Femur (tissue), 1 donor: Measurements from ENCODE around the gene SLC15A1.

Experiments
- DNase-seq: peaks from one replicate; pipeline ENCODE4 v3.0.0-alpha.2; 2017

The SLC15A1 gene

GRCh38 chr13:98690348-98691022 lies 62.0 kb downstream of the SLC15A1 start:
- DNase-seq, result no peak

DNA sequence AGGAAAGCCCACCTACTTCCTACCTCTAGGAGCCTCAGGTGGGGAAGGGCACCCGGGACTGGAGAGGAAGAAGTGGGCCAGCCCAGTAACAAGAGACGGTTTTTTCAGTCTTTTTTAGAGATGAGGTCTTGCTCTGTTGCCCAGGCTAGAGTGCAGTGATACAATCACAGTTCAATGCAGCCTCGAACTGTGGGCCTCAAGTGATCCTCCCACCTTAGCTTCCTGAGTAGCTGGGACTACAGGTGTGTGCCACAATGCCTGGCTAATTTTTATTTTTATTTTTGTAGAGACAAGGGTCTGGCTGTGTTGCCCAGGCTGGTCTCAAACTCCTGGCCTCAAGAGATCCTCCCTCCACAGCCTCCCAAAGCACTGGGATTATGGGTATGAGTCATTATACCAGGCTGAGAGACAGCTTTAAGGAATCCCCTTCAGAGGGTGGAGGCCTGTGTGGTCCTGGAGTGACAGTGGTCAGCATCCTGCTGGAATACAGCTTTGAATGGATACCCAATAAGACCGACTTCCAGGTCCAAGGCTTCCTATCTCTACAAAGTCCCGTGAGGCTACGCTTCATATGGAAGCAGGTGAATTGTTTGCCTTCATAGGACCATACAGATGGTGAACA lies 63.0 kb downstream of the SLC15A1 start:
- no peak for DNase-seq

DNA sequence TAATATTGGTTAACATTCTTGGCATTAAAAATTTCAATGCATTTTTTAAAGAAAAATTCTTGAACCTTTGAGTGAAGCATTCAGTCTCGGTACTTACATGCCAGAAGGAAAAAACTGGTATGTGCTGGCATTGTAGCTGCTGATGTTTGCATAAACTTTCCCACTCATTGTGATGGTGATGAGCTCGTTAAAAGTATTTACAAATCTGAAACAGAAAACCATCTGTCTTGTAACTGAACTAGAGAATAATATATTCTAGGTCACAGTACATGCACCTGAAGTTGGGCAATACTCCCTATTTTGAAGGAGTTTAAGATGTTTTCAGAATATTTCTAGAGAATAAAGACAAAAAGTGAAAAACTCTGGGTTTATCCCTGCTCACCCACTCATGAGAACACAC lies 64.1 kb downstream of the SLC15A1 start:
- no peak for DNase-seq

DNA sequence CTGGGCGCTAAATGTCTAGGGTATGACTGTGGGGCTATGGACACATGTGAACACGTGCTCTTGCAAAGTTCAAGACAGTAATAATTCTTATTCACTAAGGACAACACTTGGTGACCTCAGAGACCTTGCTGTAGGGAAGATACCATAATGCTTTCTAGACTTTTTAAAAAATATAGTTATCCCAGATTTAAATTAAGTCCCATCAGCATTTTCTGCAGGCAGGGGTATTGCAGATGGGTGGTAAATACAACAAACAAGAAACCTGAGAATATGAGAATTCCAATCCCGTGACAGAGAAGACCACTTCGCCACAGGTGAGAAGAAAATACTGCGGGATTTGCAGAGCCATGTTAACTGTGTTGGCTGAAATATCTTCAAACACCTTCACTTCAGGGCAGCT lies 65.2 kb downstream of the SLC15A1 start:
- no peak for DNase-seq

GRCh38 chr13:98686270-98686669 lies 66.2 kb downstream of the SLC15A1 start:
- no peak for DNase-seq

DNA sequence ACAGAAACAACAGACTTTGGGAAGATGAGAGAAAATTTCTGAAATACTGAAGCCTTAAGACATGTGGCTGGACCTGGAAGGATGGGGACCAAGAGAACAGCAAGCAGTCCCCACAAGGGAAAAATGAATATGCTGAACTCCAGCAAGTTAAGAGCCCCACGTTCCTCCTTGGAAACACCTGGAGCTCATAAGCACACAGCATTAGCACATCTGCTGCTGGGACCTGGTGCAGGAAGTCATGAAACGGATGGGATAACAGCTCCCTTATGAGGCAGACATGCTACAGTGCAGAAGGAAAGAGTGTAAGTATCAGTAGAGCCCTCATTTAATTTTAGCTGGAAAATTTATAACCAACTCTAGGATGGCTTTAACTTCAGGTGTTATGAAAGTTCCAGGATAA lies 67.3 kb downstream of the SLC15A1 start:
- DNase-seq, result peak; percentile 50

DNA sequence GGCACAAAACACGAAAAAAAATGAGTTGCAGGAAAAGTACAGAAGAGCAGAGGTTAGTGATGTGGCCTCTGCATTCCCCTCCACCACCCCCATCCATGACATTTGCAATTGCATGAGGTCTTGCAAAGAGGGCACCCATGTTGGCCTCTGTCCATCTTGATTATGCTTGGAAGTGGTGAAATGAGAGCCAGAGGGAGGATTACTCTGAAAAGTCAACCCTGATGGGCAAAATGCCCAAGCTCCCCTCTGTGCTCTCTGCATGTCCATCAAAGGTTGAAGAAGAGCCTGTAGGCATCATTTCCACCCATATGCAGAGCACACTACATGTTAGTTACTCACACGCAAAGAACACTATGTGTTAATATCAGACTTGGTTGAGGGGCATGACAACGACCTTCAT lies 71.4 kb downstream of the SLC15A1 start:
- no peak for DNase-seq

- DNase-seq, result no peak
Measured at GRCh38 chr13:98678741-98679140, 73.7 kb downstream of the SLC15A1 start.

GRCh38 chr13:98677398-98677797 lies 75.1 kb downstream of the SLC15A1 start:
- DNase-seq, result no peak

- no peak for DNase-seq
Measured at GRCh38 chr13:98676239-98676638, 76.2 kb downstream of the SLC15A1 start.

- no peak for DNase-seq
Measured at GRCh38 chr13:98675837-98676236, 76.6 kb downstream of the SLC15A1 start.

- no peak for DNase-seq
Measured at GRCh38 chr13:98675066-98675465, 77.4 kb downstream of the SLC15A1 start.

- peak; percentile 78 for DNase-seq
Measured at GRCh38 chr13:98672947-98673613, 79.4 kb downstream of the SLC15A1 start.

DNA sequence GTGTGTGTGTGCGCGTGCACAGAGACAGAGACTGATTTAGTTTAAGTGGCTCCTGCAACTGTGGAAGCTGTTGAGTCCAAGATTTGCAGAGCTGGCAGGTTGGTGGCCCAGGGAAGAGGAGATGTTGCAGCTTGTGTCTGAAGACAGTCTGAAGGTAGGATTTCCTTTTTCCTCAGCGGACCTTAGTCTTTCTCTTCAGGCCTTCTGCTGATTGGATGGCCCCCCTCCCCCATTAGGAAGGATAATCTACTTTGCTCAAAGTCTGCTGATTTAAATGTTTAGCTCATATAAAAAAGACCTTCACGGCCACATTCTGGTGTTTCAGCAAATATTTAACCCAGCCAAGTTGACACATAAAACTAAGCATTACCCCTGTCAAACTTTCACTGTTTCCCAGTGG lies 84.3 kb downstream of the SLC15A1 start:
- DNase-seq, result no peak

- no peak for DNase-seq
Measured at GRCh38 chr13:98665638-98665995, 86.9 kb downstream of the SLC15A1 start.

DNA sequence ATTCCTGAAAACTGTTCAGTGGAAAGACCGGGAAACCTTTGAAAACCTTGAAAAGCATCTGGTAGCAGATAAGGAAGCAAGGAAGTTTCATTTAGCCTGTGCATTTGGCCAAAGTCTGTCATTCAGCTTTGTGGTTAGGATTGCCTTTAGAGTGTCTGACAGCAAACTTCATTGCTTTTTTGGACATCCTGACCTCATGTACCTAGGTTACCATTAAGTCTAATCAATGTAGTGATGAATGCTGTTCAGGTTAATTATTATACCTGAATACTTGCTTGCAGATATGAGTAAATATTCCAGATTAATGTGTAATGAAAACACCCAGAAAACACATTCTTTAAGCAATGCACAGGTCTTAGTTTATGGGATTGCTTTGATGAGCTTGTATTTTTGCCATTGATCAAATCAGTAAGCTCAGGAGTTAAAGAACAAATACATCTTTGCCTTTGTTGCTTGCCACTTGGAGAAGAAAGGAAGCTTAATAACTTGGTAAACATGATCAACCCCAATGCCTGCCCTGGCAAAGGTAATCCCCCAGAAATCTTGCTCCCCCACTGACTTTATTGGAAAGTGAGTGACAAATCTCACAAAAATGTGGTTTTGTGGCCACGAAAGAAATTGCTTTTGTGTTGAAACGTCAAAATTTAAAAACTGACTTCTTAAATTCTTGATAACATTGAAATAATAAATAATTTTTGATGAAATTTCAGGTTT lies 87.4 kb downstream of the SLC15A1 start:
- DNase-seq, result no peak

GRCh38 chr13:98664510-98664909 lies 88.0 kb downstream of the SLC15A1 start:
- DNase-seq, result no peak

GRCh38 chr13:98664047-98664446 lies 88.4 kb downstream of the SLC15A1 start:
- DNase-seq, result no peak

DNA sequence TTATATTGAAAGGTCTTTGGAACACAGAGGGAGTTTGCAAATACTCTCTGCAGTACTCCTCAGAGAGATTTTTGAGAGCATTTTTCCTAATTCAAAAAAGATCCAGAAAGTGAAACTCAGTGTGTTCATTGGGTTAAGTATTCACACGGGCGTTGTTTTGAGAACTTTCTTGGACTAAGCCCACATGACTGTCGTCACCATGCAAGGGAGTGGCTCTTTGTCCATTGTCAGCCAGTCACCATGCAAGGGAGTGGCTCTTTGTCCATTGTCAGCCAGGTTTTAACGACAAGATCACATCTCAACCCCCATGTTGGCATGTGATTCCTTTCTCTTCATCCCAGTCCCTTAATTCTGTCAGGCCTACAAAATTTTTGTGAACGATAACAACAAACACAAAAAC lies 94.3 kb downstream of the SLC15A1 start:
- DNase-seq, result peak; percentile 34

DNA sequence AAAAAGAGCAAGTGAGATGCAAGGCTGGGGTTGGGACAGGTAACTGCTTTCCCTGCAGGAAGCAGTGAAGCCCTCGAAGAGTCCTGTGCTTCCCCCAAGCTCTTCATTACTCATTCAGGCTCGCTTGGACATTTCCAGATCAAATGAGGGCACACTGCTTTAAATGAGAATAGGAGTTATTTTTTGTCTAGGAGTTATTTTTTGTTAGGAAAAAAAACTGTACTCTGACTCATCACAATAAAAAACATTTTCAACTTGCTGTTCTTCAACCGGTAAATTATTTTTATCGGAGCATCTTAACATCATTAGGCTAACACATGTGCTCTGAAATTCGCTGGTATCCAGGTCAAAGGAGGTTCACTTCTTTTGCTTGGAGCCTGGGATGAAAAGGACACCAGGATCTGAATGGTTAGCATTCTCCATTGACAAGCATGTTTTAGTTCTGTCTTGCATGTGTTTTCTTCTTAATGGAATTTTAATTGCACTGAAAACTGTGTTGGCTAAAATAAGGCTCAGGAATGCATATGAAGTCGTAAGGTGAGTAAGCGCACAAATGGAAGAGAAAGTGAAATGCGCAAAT lies 94.9 kb downstream of the SLC15A1 start:
- DNase-seq, result no peak

DNA sequence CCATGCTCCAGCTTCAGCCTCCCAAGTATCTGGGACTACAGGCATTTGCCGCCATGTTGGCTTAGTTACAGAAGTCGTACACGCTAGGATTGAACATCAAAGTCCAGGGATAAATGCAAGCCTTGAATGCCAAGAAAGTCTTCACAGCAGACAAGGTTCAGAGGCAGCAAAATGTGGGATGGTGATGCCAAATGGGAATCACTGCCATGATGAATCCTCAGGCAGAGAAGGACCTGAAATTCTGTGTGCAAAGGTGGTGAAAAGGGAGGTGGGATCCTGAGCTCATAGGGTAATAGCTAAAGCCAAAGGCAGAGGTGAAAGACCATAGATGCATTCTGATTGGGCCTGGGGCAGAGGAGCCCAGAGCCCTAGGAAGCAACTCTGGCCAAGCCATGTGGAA lies 96.2 kb downstream of the SLC15A1 start:
- no peak for DNase-seq

- peak; percentile 83 for DNase-seq
Measured at GRCh38 chr13:98653463-98653985, 98.9 kb downstream of the SLC15A1 start.
